AG04450 (cell line): ENCODE data around the gene ASMT. TPM values are rescaled to one million over a fixed set of nuclear protein-coding genes. Genes with fewer than 3 reads are reported as not detected.

ENCODE experiments used
- CTCF ChIA-PET: fragments of 300-600, 350-600 bp; formaldehyde crosslinking; extraction: SDS; loops from one replicate; lab custom pipeline; 2022; ENCODE audit warnings: antibody characterized with exemption, inconsistent platforms; lab: Charles Lee
- POLR2A ChIA-PET: fragments of 350-600 bp; formaldehyde crosslinking; extraction: SDS; loops from one replicate; lab custom pipeline; 2021; ENCODE audit warnings: antibody characterized with exemption, inconsistent platforms; lab: Yijun Ruan, JAX
- DNase-seq: peaks from one replicate; pipeline ENCODE4 v3.0.0-alpha.2; 2011; ENCODE audit warnings: low read depth, low spot score
- H3K27ac ChIP-seq: one replicate; pipeline ENCODE4 v1.5.1; 2012; ENCODE audit warnings: low read depth, low read length, control low read depth
- H3K27me3 ChIP-seq: one replicate; pipeline ENCODE4 v1.6.0; 2012; ENCODE audit warnings: low read length; ENCODE audit not compliant: control insufficient read depth, insufficient read depth
- H3K4me3 ChIP-seq: 2 replicates; pipeline ENCODE4 v1.5.1; 2011; ENCODE audit warnings: mild to moderate bottlenecking, low read depth, low read length, control low read depth
- H3K9me3 ChIP-seq: 2 replicates; pipeline ENCODE4 v1.5.1; 2012; ENCODE audit warnings: low read length; ENCODE audit not compliant: control insufficient read depth, insufficient read depth
- polyA plus RNA-seq: library from polyadenylated mRNA; depleted of rRNA; stranded (reverse); fragments of >200 nt; gene quantifications from 2 replicates; pipeline ENCODE4 v1.2.3, GENCODE V29; 2011
- TF ChIP-seq, protein P1 (sequence below): IDR thresholded peaks from 2 replicates; pipeline ENCODE4 v1.5.1; 2011; ENCODE audit warnings: low read depth, low read length, control low read depth, inconsistent platforms

ASMT gene
- polyA plus RNA-seq, 1 experiment: not detected

- TF ChIP-seq, protein P1, sequence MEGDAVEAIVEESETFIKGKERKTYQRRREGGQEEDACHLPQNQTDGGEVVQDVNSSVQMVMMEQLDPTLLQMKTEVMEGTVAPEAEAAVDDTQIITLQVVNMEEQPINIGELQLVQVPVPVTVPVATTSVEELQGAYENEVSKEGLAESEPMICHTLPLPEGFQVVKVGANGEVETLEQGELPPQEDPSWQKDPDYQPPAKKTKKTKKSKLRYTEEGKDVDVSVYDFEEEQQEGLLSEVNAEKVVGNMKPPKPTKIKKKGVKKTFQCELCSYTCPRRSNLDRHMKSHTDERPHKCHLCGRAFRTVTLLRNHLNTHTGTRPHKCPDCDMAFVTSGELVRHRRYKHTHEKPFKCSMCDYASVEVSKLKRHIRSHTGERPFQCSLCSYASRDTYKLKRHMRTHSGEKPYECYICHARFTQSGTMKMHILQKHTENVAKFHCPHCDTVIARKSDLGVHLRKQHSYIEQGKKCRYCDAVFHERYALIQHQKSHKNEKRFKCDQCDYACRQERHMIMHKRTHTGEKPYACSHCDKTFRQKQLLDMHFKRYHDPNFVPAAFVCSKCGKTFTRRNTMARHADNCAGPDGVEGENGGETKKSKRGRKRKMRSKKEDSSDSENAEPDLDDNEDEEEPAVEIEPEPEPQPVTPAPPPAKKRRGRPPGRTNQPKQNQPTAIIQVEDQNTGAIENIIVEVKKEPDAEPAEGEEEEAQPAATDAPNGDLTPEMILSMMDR: no peak
- POLR2A ChIA-PET: no interaction called here
- DNase-seq: no peak
- no peak overlapping the region for H3K4me3 ChIP-seq
- H3K9me3 ChIP-seq: peaks cover 26% of the 10 kb centered on the region
- H3K27me3 ChIP-seq: no peaks in the 10 kb centered on the region
- CTCF ChIA-PET: no interaction called here
- no peak overlapping the region for H3K27ac ChIP-seq
Observed at GRCh38 chrX:1598021-1598875, 16.6 kb upstream of the ASMT start.

- TF ChIP-seq, protein P1: no peak
- CTCF ChIA-PET: no interaction called here
- Histone ChIP-seq H3K27ac (no peak overlapping the region), H3K9me3 (peaks cover 26% of the 10 kb centered on the region), H3K4me3 (no peak overlapping the region), H3K27me3 (no peaks in the 10 kb centered on the region)
- POLR2A ChIA-PET: no interaction called here
- DNase-seq: no peak
Observed at GRCh38 chrX:1598876-1599790, 15.7 kb upstream of the ASMT start.

GRCh38 chrX:1599791-1600405 is 15.0 kb upstream of the ASMT start:
- DNase-seq: no peak
- TF ChIP-seq, protein P1: no peak
- CTCF ChIA-PET: no interaction called here
- Histone ChIP-seq H3K27ac (no peak overlapping the region), H3K27me3 (no peaks in the 10 kb centered on the region), H3K9me3 (peaks cover 26% of the 10 kb centered on the region), H3K4me3 (no peak overlapping the region)
- POLR2A ChIA-PET: no interaction called here

DNA sequence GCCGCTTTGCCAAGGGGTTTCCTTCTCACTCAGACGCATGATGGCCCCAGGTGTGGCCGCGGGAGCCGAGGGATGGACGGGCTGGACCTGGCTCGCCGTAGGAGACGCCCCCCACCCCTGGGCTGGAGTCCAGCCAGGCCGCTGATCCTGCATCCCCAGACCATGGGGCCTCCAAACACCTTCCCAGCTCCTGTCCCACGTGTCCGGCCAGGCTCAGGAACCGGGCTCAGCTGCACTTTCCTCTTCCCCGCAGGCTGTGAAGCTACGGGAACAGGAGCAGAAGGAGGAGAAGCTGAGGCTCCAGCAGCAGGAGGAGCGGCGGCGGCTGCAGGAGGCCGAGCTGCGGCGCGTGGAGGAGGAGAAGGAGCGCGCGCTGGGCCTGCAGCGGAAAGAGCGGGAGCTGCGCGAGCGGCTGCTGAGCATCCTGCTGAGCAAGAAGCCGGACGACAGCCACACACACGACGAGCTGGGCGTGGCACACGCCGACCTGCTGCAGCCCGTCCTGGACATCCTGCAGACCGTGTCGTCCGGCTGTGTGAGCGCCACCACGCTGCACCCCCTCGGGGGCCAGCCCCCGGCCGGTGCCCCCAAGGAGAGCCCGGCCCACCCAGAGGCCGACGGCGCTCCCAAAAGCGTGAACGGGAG is 14.3 kb upstream of the ASMT start:
- no peak overlapping the region for H3K4me3 ChIP-seq
- H3K27me3 ChIP-seq: no peaks in the 10 kb centered on the region
- ChIA-PET CTCF (no interaction called here), POLR2A (no interaction called here)
- H3K9me3 ChIP-seq: peaks cover 26% of the 10 kb centered on the region
- H3K27ac ChIP-seq: no peak overlapping the region
- DNase-seq: no peak
- TF ChIP-seq, protein P1: no peak
